ENCODE results near the gene CHEK1.

CHEK1 gene

GRCh38 chr11:125593114-125593820, 31.7 kb upstream of the CHEK1 start:
- DNase-seq (ENCODE audit: insufficient read length) (no peak), FAIRE-seq (peak; percentile 36)
- TF ChIP-seq POLR2AphosphoS5 (IDR thresholded peaks at IDR 0.05; ENCODE audit: low read depth, low read length) (no peak), POLR2A (IDR thresholded peaks at IDR 0.05; ENCODE audit: low read depth, low read length) (no peak), TAF1 (IDR thresholded peaks at IDR 0.05; ENCODE audit: borderline replicate concordance, low read depth, low read length) (no peak)

DNA sequence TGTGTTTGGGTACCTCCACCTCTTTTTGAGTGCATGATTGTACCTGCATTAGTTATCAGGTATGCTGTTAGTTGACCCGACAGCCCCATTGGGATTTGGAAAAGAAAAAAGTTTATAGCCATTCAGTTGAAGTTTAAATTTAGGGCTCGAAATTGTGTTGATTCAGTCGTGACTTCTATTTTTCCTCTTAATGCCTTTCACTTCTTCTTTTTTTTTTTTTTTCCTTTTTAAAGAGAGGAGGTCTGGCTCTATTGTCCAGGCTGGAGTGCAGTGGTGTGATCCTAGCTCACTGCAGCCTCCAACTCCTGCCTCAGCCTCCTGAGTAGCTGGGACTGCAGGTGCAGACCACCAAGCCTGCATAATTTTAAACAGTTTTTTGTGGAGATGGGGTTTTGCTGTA, 30.0 kb upstream of the CHEK1 start:
- no peak for FAIRE-seq

GRCh38 chr11:125600663-125601062, 24.3 kb upstream of the CHEK1 start:
- no peak for DNase-seq (ENCODE audit: insufficient read length)
- FAIRE-seq: no peak
- no peak for TF ChIP-seq POLR2A (IDR thresholded peaks at IDR 0.05; ENCODE audit: low read depth, low read length)
- TF ChIP-seq TAF1 (IDR thresholded peaks at IDR 0.05; ENCODE audit: borderline replicate concordance, low read depth, low read length): no peak
- TF ChIP-seq POLR2AphosphoS5 (IDR thresholded peaks at IDR 0.05; ENCODE audit: low read depth, low read length): no peak

More for the DNA sequence above, 30.0 kb upstream of the CHEK1 start:
- DNase-seq (ENCODE audit: insufficient read length): no peak
- TF ChIP-seq TAF1 (IDR thresholded peaks at IDR 0.05; ENCODE audit: borderline replicate concordance, low read depth, low read length) (no peak), POLR2AphosphoS5 (IDR thresholded peaks at IDR 0.05; ENCODE audit: low read depth, low read length) (no peak), POLR2A (IDR thresholded peaks at IDR 0.05; ENCODE audit: low read depth, low read length) (no peak)

DNA sequence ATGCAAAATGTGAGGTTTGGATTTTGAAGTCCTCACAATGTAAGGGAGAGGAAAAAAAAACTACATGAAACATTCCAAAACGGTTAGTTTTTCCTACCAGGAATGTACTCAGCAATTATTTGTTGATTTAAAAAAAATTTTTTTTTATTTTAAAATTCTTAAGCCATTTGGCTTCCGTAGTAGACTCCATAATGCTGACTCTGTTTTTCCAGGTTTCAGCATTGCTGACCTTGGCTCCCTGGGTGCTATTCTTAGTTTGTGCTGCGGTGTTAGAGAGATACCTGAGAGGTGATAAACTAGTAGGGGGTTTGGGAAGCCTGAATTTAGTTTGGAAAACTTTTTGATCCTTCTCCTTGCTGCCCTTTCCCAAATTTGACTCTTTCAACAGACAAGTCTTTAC, 21.8 kb upstream of the CHEK1 start:
- DNase-seq (ENCODE audit: insufficient read length) (no peak), FAIRE-seq (no peak)
- no peak for TF ChIP-seq POLR2A (IDR thresholded peaks at IDR 0.05; ENCODE audit: low read depth, low read length)

GRCh38 chr11:125605417-125605816, 19.5 kb upstream of the CHEK1 start:
- TF ChIP-seq POLR2AphosphoS5 (IDR thresholded peaks at IDR 0.05; ENCODE audit: low read depth, low read length): no peak
- TF ChIP-seq TAF1 (IDR thresholded peaks at IDR 0.05; ENCODE audit: borderline replicate concordance, low read depth, low read length): no peak
- TF ChIP-seq POLR2A (IDR thresholded peaks at IDR 0.05; ENCODE audit: low read depth, low read length): no peak
- DNase-seq (ENCODE audit: insufficient read length): no peak
- FAIRE-seq: no peak

- FAIRE-seq (no peak), DNase-seq (ENCODE audit: insufficient read length) (no peak)
- no peak for TF ChIP-seq POLR2AphosphoS5 (IDR thresholded peaks at IDR 0.05; ENCODE audit: low read depth, low read length)
- TF ChIP-seq TAF1 (IDR thresholded peaks at IDR 0.05; ENCODE audit: borderline replicate concordance, low read depth, low read length): no peak
- TF ChIP-seq POLR2A (IDR thresholded peaks at IDR 0.05; ENCODE audit: low read depth, low read length): no peak
Measured at GRCh38 chr11:125609545-125609944, 15.4 kb upstream of the CHEK1 start.

DNA sequence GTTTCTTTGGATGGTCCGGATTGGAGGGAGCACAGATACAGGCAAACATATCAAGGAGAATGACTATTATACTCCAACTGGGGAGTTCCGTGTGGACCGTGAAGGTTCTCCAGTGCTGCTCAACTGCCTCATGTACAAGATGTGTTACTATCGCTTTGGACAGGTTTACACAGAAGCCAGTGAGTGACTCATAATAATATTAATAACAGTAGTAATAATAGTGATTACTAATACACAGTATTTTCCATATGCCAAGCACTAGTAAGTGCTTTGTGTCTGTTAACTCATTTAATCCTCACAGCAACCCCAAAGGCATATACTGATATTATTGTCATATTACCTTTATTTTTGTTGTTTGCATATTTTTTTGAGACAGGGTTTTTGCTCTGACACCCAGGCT, 6.6 kb upstream of the CHEK1 start:
- TF ChIP-seq POLR2A (IDR thresholded peaks at IDR 0.05; ENCODE audit: low read depth, low read length) (no peak), TAF1 (IDR thresholded peaks at IDR 0.05; ENCODE audit: borderline replicate concordance, low read depth, low read length) (no peak), POLR2AphosphoS5 (IDR thresholded peaks at IDR 0.05; ENCODE audit: low read depth, low read length) (no peak)
- DNase-seq (ENCODE audit: insufficient read length) (no peak), FAIRE-seq (no peak)

DNA sequence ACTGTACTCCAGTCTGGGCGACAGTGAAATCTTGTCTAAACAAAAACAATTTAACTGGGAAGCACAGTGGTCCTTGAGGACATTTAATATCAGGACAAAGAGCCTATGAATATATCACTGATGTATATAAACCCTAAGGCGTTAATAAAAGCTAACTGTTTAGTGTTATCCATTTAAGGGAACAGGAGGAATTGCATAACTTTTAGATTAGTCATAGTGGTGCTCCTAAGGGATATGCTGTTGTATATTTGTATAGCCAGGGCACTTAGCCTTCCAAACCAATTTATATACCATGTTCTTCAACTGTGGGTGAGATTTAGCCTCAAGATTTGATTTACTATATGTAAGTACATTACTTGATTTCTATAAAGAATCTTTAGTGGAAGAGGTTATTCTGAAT, 3.0 kb upstream of the CHEK1 start:
- TF ChIP-seq POLR2A (IDR thresholded peaks at IDR 0.05; ENCODE audit: low read depth, low read length): no peak
- no peak for TF ChIP-seq POLR2AphosphoS5 (IDR thresholded peaks at IDR 0.05; ENCODE audit: low read depth, low read length)
- no peak for TF ChIP-seq TAF1 (IDR thresholded peaks at IDR 0.05; ENCODE audit: borderline replicate concordance, low read depth, low read length)
- DNase-seq (ENCODE audit: insufficient read length) (no peak), FAIRE-seq (no peak)

DNA sequence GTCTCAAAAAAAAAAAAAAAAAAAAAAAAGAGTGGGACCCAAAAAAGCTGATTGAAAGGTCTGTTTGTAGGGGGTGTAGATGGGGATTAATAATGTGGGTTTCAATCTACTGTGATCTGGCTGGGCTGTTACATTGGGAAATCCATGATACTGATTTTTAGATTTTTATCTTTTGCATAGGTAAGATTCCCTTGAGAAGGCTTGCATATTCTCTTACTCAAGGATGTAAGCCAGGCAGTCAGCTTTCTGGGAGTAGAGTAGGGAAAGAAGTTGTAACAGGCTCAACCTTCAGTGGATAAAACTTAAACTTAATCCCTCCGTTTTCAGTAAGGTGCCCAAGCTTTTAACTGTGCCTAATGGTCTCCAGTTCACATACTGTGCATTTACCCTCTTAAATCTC, 1.9 kb upstream of the CHEK1 start:
- no peak for FAIRE-seq
- DNase-seq (ENCODE audit: insufficient read length): no peak
- no peak for TF ChIP-seq POLR2AphosphoS5 (IDR thresholded peaks at IDR 0.05; ENCODE audit: low read depth, low read length)
- no peak for TF ChIP-seq TAF1 (IDR thresholded peaks at IDR 0.05; ENCODE audit: borderline replicate concordance, low read depth, low read length)

GRCh38 chr11:125625225-125625629, 264 bp downstream of the CHEK1 start:
- DNase-seq (ENCODE audit: insufficient read length) (no peak), FAIRE-seq (no peak)
- TF ChIP-seq POLR2A (IDR thresholded peaks at IDR 0.05; ENCODE audit: low read depth, low read length) (no peak), TAF1 (IDR thresholded peaks at IDR 0.05; ENCODE audit: borderline replicate concordance, low read depth, low read length) (no peak), POLR2AphosphoS5 (IDR thresholded peaks at IDR 0.05; ENCODE audit: low read depth, low read length) (no peak)

- TF ChIP-seq POLR2A (IDR thresholded peaks at IDR 0.05; ENCODE audit: low read depth, low read length): peak; percentile 91
- peak; percentile 84; the same call in 1 of the 2 replicates for TF ChIP-seq POLR2AphosphoS5 (IDR thresholded peaks at IDR 0.05; ENCODE audit: low read depth, low read length)
- peak; percentile 98 for TF ChIP-seq TAF1 (IDR thresholded peaks at IDR 0.05; ENCODE audit: borderline replicate concordance, low read depth, low read length)
- FAIRE-seq: peak; percentile 98
- DNase-seq (ENCODE audit: insufficient read length): peak; percentile 65
Measured at GRCh38 chr11:125625630-125626287, 796 bp downstream of the CHEK1 start.

- peak; percentile 50 for FAIRE-seq
- DNase-seq (ENCODE audit: insufficient read length): peak; percentile 12
- no peak for TF ChIP-seq POLR2A (IDR thresholded peaks at IDR 0.05; ENCODE audit: low read depth, low read length)
- no peak; the same call in none of the 2 replicates for TF ChIP-seq POLR2AphosphoS5 (IDR thresholded peaks at IDR 0.05; ENCODE audit: low read depth, low read length)
- TF ChIP-seq TAF1 (IDR thresholded peaks at IDR 0.05; ENCODE audit: borderline replicate concordance, low read depth, low read length): no peak
Measured at GRCh38 chr11:125626288-125626950, 1.5 kb downstream of the CHEK1 start.

Measured in GM12892 (cell line).